ENCODE measurements around the gene SLC25A13.

The SLC25A13 gene

GRCh38 chr7:96337519-96337918 is 15.6 kb upstream of the SLC25A13 start:
- H3K27me3 Mint-ChIP-seq (ENCODE audit: low read depth, poor library complexity): peaks cover 4% of the 10 kb centered on the region
- no peak for TF ChIP-seq CTCF (IDR thresholded peaks at IDR 0.05)
- H3K9me3 Mint-ChIP-seq: peaks cover 3% of the 10 kb centered on the region
- H3K27ac Mint-ChIP-seq: no peak overlapping the region
- no peak for DNase-seq
- no peaks in the 10 kb centered on the region for H3K4me1 Mint-ChIP-seq
- no peak overlapping the region for H3K4me3 Mint-ChIP-seq
- no peaks in the 10 kb centered on the region for H3K36me3 Mint-ChIP-seq (ENCODE audit: low read depth)

- no peak for DNase-seq
- Mint-ChIP-seq H3K4me1 (peaks cover 17% of the 10 kb centered on the region), H3K9me3 (peaks cover 3% of the 10 kb centered on the region), H3K36me3 (ENCODE audit: low read depth) (no peaks in the 10 kb centered on the region), H3K27me3 (ENCODE audit: low read depth, poor library complexity) (peaks cover 8% of the 10 kb centered on the region), H3K4me3 (no peak overlapping the region), H3K27ac (no peak overlapping the region)
- TF ChIP-seq CTCF (IDR thresholded peaks at IDR 0.05): no peak
These were observed 10.4 kb upstream of the SLC25A13 start for GRCh38 chr7:96332325-96332724.

GRCh38 chr7:96331775-96332174 is 9.9 kb upstream of the SLC25A13 start:
- Mint-ChIP-seq H3K36me3 (ENCODE audit: low read depth) (no peaks in the 10 kb centered on the region), H3K9me3 (peaks cover 3% of the 10 kb centered on the region), H3K27ac (no peak overlapping the region), H3K4me1 (peaks cover 17% of the 10 kb centered on the region), H3K4me3 (no peak overlapping the region), H3K27me3 (ENCODE audit: low read depth, poor library complexity) (peaks cover 8% of the 10 kb centered on the region)
- no peak for DNase-seq
- TF ChIP-seq CTCF (IDR thresholded peaks at IDR 0.05): no peak

GRCh38 chr7:96331233-96331632 is 9.3 kb upstream of the SLC25A13 start:
- Mint-ChIP-seq H3K4me3 (no peak overlapping the region), H3K9me3 (peaks cover 3% of the 10 kb centered on the region), H3K36me3 (ENCODE audit: low read depth) (no peaks in the 10 kb centered on the region), H3K27ac (no peak overlapping the region), H3K4me1 (peaks cover 17% of the 10 kb centered on the region), H3K27me3 (ENCODE audit: low read depth, poor library complexity) (peaks cover 8% of the 10 kb centered on the region)
- no peak for DNase-seq
- no peak for TF ChIP-seq CTCF (IDR thresholded peaks at IDR 0.05)

GRCh38 chr7:96330193-96330592 is 8.3 kb upstream of the SLC25A13 start:
- Mint-ChIP-seq H3K27ac (no peak overlapping the region), H3K4me3 (no peak overlapping the region), H3K36me3 (ENCODE audit: low read depth) (no peaks in the 10 kb centered on the region)

More at GRCh38 chr7:96330193-96330592, 8.3 kb upstream of the SLC25A13 start:
- DNase-seq: no peak
- peaks cover 17% of the 10 kb centered on the region for H3K4me1 Mint-ChIP-seq
- no peak for TF ChIP-seq CTCF (IDR thresholded peaks at IDR 0.05)
- H3K27me3 Mint-ChIP-seq (ENCODE audit: low read depth, poor library complexity): peaks cover 8% of the 10 kb centered on the region
- H3K9me3 Mint-ChIP-seq: peaks cover 3% of the 10 kb centered on the region

Measured in nephron progenitor cell (in vitro differentiated cells).